Measurements from ENCODE around the gene COG7. TPM values are rescaled to one million over a fixed set of nuclear protein-coding genes. Genes with fewer than 3 reads are reported as not detected.
A peak's percentile ranks its signal among the peaks of the same experiment; 100 is the strongest.
"Not testable (repeated sequence)": the region's sequence is repeated elsewhere in the genome, so short reads cannot be mapped to it uniquely, and the experiment has no call there.

COG7 gene
- total RNA-seq, 1 experiment from 2014 or later, result 17.1 TPM

DNA sequence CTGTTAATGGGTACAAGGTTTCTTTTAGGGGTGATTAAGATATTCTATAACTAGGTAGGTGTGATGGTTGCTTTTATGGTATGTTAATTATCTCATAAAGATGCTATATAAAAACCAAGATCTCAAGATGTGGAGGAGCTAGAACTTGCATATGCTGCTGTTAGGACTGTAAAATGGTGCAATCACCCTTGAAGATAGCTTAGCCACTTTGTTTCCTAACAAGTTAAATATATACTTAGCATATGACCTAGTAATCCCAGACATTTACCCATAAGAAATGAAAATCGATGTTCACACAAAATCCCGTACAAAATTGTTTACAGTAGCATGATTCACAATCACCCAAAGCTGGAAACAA lies 32.2 kb upstream of the COG7 start:
- no peak for DNase-seq
- no peaks in the 10 kb centered on the region for H3K27me3 ChIP-seq (ENCODE audit: control insufficient read depth, insufficient read depth, low read length)
- no peak overlapping the region for H3K4me3 ChIP-seq (ENCODE audit: insufficient read depth, low read depth, low read length)
- H3K36me3 ChIP-seq (replicated peaks; ENCODE audit: control insufficient read depth, insufficient read depth, low read length), result peaks cover 50% of the 10 kb centered on the region

DNA sequence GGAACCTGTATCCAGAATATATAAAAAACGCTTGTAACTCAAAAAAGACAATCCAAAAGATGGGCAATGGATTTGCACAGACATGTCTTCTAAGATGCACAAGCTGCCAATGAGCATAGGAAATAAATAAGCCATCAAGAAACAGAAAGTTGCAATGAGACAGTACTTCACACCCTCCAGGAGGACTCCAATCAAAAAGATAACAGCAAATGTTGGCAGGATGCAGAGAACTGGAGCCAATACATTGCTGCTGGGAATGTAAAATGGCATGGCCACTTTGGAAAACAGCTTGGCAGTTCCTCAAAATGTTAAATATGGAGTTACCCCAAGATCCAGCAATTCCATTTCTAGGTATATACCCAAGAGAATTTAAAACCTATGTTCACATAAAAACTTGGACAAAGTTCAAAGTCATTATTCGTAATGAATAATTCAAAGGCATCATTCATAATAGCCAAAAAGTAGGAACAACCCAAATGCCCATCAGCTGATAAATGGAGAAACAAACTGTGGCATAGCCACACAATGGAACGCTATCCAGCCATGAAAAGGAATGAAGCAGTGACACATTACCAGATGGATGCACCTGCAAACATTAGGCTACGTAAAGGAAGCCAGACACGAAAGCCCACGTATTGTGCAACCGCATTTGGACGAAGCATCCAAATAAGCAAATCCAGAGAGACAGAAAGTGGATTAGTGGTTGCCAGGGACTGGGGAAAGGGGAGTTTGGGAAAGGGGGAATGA lies 31.7 kb upstream of the COG7 start:
- H3K27me3 ChIP-seq (ENCODE audit: control insufficient read depth, insufficient read depth, low read length), result no peaks in the 10 kb centered on the region
- no peak for DNase-seq
- no peak overlapping the region for H3K4me3 ChIP-seq (ENCODE audit: insufficient read depth, low read depth, low read length)
- peaks cover 54% of the 10 kb centered on the region for H3K36me3 ChIP-seq (replicated peaks; ENCODE audit: control insufficient read depth, insufficient read depth, low read length)

DNA sequence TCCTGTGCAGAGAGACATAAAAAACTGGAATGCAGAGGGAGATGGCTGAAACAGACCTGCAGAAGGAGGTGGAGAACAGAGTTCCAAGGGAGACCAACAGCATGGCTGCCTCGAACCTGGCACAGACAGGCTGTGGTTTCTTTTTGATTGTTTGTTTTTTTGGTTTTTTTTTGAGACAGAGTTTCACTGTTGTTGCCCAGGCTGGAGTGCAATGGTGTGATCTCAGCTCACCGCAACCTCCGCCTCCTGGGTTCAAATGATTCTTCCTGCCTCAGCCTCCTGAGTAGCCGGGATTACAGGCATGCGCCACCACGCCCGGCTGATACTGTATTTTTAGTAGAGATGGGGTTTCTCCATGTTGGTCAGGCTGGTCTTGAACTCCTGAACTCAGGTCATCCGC lies 30.5 kb upstream of the COG7 start:
- peaks cover 60% of the 10 kb centered on the region for H3K36me3 ChIP-seq (replicated peaks; ENCODE audit: control insufficient read depth, insufficient read depth, low read length)
- not testable (repeated sequence) for H3K4me3 ChIP-seq (ENCODE audit: insufficient read depth, low read depth, low read length); H3K27me3 ChIP-seq (ENCODE audit: control insufficient read depth, insufficient read depth, low read length); DNase-seq

DNA sequence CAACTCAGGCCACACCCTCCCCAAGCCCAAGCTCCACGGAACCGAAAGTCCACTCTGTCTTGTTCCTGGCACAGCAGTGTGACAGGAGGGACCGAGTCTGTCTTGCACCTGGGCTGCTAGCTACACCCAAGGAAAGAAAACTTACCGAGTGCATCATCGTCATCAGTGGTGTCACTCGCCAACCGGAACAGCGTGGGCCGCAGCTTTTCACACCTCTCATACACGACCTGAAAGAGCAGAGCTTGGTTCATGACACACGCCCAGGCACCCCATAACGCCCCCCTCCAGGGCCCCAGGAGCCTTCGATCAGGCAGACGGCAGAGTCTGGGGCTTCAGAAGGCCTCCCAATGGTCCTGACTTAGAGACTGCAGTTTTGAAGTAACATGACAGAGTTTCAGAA lies 29.8 kb upstream of the COG7 start:
- no peaks in the 10 kb centered on the region for H3K27me3 ChIP-seq (ENCODE audit: control insufficient read depth, insufficient read depth, low read length)
- H3K4me3 ChIP-seq (ENCODE audit: insufficient read depth, low read depth, low read length), result no peak overlapping the region
- peaks cover 59% of the 10 kb centered on the region for H3K36me3 ChIP-seq (replicated peaks; ENCODE audit: control insufficient read depth, insufficient read depth, low read length)
- DNase-seq, result no peak

DNA sequence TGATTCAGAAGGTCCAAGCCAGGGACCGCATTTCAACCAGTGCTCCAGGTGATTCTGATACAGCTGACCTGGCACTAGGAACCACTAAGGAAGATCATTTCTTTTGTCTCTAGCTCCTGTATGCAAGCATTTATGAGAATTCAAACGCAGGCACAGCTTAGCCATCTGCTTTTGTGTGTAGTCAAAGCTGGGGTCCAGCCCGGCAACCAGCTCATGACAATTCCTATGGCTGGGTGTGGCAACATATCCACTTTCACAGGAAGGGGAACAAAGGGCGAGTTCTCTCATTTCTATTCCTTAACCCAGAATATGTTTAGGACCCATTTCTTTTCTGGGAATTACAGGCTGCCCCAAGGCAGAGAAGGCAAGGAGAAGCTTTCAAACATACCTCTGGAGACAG lies 27.3 kb upstream of the COG7 start:
- no peaks in the 10 kb centered on the region for H3K27me3 ChIP-seq (ENCODE audit: control insufficient read depth, insufficient read depth, low read length)
- peaks cover 54% of the 10 kb centered on the region for H3K36me3 ChIP-seq (replicated peaks; ENCODE audit: control insufficient read depth, insufficient read depth, low read length)
- DNase-seq, result no peak
- H3K4me3 ChIP-seq (ENCODE audit: insufficient read depth, low read depth, low read length), result no peak overlapping the region

DNA sequence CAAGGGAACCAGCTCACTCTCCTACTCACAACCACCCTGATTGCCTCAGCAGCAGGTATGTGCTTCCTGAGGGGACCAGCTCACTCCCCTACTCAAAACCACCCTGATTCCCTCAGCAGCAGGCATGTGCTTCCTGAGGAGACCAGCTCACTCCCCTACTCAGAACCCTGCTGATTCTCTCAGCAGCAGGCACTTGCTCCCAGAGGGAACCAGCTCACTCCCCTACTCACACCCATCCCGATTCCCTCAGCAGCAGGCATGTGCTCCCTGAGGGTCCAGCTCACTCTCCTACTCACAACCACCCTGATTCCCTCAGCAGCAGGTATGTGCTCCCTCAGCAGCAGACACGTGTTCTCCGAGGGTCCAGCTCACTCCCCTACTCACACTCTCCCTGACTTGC lies 26.1 kb upstream of the COG7 start:
- peaks cover 55% of the 10 kb centered on the region for H3K36me3 ChIP-seq (replicated peaks; ENCODE audit: control insufficient read depth, insufficient read depth, low read length)
- H3K27me3 ChIP-seq (ENCODE audit: control insufficient read depth, insufficient read depth, low read length), result no peaks in the 10 kb centered on the region
- no peak for DNase-seq
- no peak overlapping the region for H3K4me3 ChIP-seq (ENCODE audit: insufficient read depth, low read depth, low read length)

DNA sequence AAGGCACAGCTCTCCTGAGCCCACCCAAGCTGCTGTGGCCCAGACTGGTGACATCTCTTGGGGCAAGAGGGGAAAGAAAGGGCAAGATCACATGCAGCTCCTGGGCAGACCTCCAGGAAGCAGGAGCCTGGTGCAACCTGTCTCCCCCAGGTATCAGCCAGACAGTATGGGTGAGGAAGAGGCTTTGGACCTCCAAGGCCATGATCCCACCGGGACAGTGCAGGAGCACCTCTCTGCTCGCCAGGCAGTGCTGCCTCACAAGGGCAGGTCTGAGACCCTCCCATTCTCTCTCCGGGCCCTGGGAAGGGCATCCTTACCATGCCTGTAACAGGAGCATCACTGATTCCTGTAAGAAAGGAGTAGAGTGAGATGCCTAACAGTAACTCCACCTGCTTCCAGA lies 25.6 kb upstream of the COG7 start:
- no peaks in the 10 kb centered on the region for H3K27me3 ChIP-seq (ENCODE audit: control insufficient read depth, insufficient read depth, low read length)
- DNase-seq, result no peak
- peaks cover 58% of the 10 kb centered on the region for H3K36me3 ChIP-seq (replicated peaks; ENCODE audit: control insufficient read depth, insufficient read depth, low read length)
- H3K4me3 ChIP-seq (ENCODE audit: insufficient read depth, low read depth, low read length), result no peak overlapping the region

DNA sequence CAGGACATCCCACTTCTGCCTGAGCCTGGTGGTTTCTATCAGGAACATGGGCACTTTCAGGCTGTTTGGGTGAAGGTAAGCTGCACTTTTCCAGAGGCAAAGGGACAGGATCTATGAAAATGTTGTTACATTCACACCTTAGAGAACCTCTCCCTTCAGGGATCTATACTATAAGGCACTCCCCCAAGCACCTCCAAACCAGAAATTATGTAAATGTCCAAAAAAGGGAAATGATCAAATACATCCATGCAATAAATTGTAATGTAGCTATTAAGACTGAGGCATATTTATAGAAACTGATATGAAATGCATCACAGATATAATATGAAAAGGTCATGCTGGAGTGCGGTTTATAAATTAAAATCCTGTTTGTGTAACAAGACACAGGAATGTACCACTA lies 23.3 kb upstream of the COG7 start:
- Histone ChIP-seq H3K27me3 (ENCODE audit: control insufficient read depth, insufficient read depth, low read length) (no peaks in the 10 kb centered on the region), H3K4me3 (ENCODE audit: insufficient read depth, low read depth, low read length) (no peak overlapping the region), H3K36me3 (replicated peaks; ENCODE audit: control insufficient read depth, insufficient read depth, low read length) (peaks cover 49% of the 10 kb centered on the region)
- DNase-seq, result no peak

DNA sequence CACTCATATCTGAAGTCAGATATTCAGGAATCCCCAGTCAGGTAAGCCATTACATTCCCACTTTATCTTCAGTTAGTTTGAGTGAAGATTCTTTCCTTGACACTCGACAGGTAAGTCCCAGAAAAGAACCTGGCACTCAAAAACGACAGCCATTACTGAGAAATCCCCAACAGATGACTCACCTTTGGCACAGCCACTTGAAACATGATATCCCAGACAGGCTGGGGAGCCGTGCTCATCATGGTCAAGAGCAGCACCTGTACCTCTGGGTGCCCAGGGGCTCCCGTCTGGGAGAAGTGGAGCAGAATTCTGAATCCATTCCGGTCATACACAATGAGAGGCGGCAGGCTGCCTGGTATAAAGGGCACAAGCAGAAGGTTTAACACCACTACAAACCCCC lies 16.8 kb upstream of the COG7 start:
- no peak overlapping the region for H3K4me3 ChIP-seq (ENCODE audit: insufficient read depth, low read depth, low read length)
- H3K36me3 ChIP-seq (replicated peaks; ENCODE audit: control insufficient read depth, insufficient read depth, low read length), result peaks cover 41% of the 10 kb centered on the region
- no peak for DNase-seq
- no peaks in the 10 kb centered on the region for H3K27me3 ChIP-seq (ENCODE audit: control insufficient read depth, insufficient read depth, low read length)

DNA sequence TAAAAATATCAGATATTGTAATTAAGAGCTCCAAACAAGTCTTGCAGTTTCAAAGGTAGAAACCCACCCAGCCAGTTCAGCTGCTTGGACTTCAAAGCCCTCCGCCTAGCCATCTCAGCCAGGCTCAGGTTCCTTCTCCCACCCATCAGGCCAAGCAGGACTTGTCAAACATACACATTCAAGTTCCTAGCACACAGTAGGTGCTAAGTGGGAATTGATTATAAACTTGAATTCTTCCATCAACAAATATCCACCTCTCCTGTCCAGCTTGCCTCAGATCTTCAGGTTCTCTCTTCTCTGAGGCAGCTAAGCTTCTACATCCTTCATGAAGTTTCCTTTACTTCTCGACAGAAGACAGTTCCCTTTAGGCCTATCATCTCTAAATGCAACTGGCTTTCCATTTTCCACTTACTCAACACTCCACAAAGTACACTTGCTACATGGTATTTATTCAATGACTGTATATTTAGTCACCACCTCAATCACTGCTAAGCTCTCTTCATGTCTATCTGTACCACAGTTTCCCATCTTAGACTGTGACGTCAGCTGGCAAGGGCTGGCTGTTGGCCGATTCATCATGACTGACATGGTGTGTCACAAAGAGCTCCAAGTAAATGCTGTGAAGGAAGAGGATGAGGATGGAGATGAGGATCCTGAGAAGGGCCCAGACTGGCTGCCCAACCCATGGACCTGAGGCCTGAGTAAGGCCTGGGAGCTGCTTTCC lies 13.3 kb upstream of the COG7 start:
- H3K36me3 ChIP-seq (replicated peaks; ENCODE audit: control insufficient read depth, insufficient read depth, low read length), result peaks cover 35% of the 10 kb centered on the region
- H3K4me3 ChIP-seq (ENCODE audit: insufficient read depth, low read depth, low read length), result no peak overlapping the region
- DNase-seq, result no peak
- no peaks in the 10 kb centered on the region for H3K27me3 ChIP-seq (ENCODE audit: control insufficient read depth, insufficient read depth, low read length)

DNA sequence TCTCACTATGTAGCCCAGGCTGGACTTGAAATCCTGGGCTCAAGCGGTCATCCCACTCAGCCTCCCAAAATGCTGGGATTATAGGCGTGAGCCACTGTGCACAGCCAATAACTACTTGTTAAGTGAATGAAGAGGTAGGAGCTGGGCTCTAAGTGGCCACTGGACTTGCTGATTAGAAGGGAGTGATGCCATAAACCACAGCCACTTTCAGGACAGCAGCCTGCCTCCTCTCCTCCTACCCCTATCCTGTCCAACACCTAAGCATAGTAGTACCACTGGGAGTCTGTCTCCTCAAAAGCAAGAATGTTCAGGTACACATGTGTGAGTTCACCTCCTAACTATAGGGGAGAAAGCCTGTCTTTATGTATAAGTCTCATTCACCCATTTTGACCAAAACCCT lies 12.2 kb upstream of the COG7 start:
- Histone ChIP-seq H3K36me3 (replicated peaks; ENCODE audit: control insufficient read depth, insufficient read depth, low read length) (peaks cover 34% of the 10 kb centered on the region), H3K4me3 (ENCODE audit: insufficient read depth, low read depth, low read length) (no peak overlapping the region), H3K27me3 (ENCODE audit: control insufficient read depth, insufficient read depth, low read length) (no peaks in the 10 kb centered on the region)
- DNase-seq, result no peak

DNA sequence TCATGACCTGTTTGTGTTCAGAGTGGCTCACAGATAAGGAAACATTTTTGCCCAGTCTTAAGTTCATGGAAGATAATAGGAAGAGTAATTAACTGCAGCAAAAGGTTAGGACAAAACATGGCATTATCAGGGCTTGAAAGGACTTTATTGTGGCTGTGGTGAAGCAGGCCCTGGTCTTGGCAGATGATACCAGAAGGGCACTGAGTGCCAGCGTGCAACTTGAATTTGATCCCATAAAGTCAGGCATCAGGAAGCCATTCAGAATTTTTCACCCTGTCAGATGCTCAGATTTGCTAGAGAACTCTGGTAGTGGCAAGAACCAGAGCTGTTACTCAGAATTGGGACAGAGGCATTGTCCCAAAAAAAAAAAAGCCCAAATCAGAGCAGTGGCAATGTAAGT lies 11.2 kb upstream of the COG7 start:
- no peak overlapping the region for H3K4me3 ChIP-seq (ENCODE audit: insufficient read depth, low read depth, low read length)
- H3K36me3 ChIP-seq (replicated peaks; ENCODE audit: control insufficient read depth, insufficient read depth, low read length), result peaks cover 26% of the 10 kb centered on the region
- no peak for DNase-seq
- H3K27me3 ChIP-seq (ENCODE audit: control insufficient read depth, insufficient read depth, low read length), result no peaks in the 10 kb centered on the region

DNA sequence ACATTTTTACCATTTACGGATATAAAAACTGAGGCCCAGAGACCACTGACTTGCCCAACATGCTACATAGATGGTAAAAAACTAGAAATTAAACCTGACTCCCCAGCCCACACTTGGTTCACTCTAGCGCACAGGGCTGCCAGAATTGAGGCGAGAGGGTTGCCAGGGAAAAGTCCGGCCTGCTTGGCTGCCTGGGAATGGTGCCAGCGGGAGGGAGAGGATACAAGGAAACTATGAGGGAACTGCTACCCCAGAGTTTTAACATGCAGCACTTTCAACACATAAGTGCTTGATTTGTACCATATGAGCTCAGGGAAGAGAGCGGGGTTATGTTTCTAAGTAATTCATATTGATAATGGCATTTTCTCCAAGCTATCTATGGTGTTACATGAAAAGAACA lies 10.0 kb upstream of the COG7 start:
- H3K4me3 ChIP-seq (ENCODE audit: insufficient read depth, low read depth, low read length); H3K27me3 ChIP-seq (ENCODE audit: control insufficient read depth, insufficient read depth, low read length); DNase-seq: not testable (repeated sequence)
- H3K36me3 ChIP-seq (replicated peaks; ENCODE audit: control insufficient read depth, insufficient read depth, low read length), result peaks cover 19% of the 10 kb centered on the region

DNA sequence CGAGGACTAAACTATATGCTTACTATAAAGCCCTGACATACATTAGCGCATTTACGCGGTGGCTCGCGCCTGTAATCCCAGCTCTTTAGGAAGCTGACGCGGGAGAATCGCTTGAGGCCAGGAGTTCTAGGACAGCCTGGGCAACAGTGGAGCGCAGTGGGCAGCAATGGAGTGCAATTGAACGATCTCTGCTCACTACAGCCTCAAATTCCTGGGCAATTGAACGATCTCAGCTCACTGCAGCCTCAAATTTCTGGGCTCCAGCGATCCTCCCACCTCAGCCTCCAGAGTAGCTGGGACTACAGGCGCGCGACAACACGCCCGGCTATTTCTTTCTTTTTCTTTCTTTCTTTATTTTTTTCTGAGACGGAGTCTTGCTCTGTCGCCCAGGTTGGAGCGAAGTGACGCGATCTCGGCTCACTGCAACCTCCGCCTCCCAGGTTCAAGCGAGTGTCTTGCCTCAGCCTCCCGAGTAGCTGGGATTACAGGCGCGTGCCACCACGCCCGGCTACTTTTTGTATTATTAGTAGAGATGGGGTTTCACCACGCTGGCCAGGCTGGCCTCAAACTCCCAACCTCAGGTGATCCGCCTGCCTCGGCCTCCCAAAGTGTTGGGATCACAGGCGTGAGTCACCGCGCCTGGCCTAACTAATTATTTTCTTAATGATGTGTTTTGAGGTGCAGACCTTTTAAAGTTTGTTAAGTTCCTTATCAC lies 506 bp upstream of the COG7 start:
- Histone ChIP-seq H3K4me3 (ENCODE audit: insufficient read depth, low read depth, low read length) (peak overlapping the region; percentile 85), H3K36me3 (replicated peaks; ENCODE audit: control insufficient read depth, insufficient read depth, low read length) (no peaks in the 10 kb centered on the region), H3K27me3 (ENCODE audit: control insufficient read depth, insufficient read depth, low read length) (no peaks in the 10 kb centered on the region)
- DNase-seq, result no peak

DNA sequence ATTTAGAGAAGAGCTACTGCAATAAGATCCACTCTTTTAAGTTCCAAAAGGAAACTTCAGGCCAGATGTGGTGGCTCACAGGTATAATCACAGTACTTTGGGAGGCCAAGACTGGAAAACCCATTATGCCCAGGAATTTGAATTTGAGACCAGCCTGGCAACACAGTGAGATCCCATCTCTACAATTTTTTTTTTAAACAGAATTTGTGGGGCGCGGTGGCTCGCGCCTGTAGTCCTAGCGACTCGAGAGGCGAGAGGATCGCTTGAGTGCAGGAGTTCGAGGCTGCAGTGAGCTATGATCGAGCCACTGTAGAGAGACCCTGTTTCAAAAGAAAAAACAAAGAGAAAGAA lies 793 bp downstream of the COG7 start:
- no peak for DNase-seq
- Histone ChIP-seq H3K27me3 (ENCODE audit: control insufficient read depth, insufficient read depth, low read length) (no peaks in the 10 kb centered on the region), H3K4me3 (ENCODE audit: insufficient read depth, low read depth, low read length) (peak overlapping the region; percentile 85), H3K36me3 (replicated peaks; ENCODE audit: control insufficient read depth, insufficient read depth, low read length) (no peaks in the 10 kb centered on the region)
